K562 (cell line): ENCODE measurements around the gene CACYBP. TPM values are rescaled to one million over a fixed set of nuclear protein-coding genes. Genes with fewer than 3 reads are reported as not detected.

Source experiments
- ATAC-seq: fragments of 200-7000 bp; cut with Tn5 transposase; 3 replicates; pipeline ENCODE4 v1.9.1; 2020; ENCODE audit warnings: moderate library complexity
- BruUV-seq: library from RNA; stranded (reverse); fragments of 400-500 nt; replicated peaks from 2 replicates; lab custom pipeline; 2021; lab: Mats Ljungman, UMichigan
- CTCF ChIA-PET: fragments of 300-600 bp; formaldehyde crosslinking; extraction: SDS; loops from one replicate; lab custom pipeline; 2021; ENCODE audit warnings: low intra/inter-chr PET ratio; lab: Yijun Ruan, JAX
- POLR2A ChIA-PET: fragments of 300-600, 350-650 bp; sonication (Branson Sonifier 250); formaldehyde crosslinking; extraction: SDS; loops from one replicate; lab custom pipeline; 2021; ENCODE audit warnings: antibody characterized with exemption, inconsistent platforms; lab: Yijun Ruan, JAX
- DNase-seq, 4 experiments: peaks; one replicate each; pipeline versions ENCODE4 v3.0.0 to v3.0.0-alpha.2; 2011 to 2018; ENCODE audit warnings: low spot score in 3 of 4, mixed read lengths in 3 of 4; ENCODE audit errors: extremely low read depth in 1 of 4
- FAIRE-seq: peaks from 2 replicates; lab custom pipeline; 2011; peaks lifted over from hg19 to GRCh38; lab: Jason Lieb, UNC
- H2AFZ ChIP-seq: 2 replicates; pipeline ENCODE4 v1.6.0; 2011; ENCODE audit warnings: low read depth, low read length, control low read depth, inconsistent platforms
- H3K27ac ChIP-seq: fragments of 200-600 bp; 3 replicates; pipeline ENCODE4 v1.8.0; 2011; ENCODE audit warnings: low read depth, mild to moderate bottlenecking, control low read depth, inconsistent platforms, low read length, moderate library complexity, mixed read lengths; ENCODE audit errors: extremely low read depth
- H3K27me3 ChIP-seq, 2 experiments: fragments of 300-600 bp in 1 of 2; 2 replicates in 1 of 2; 3 replicates in 1 of 2; pipeline versions ENCODE4 v1.6.0 to v1.8.0; 2011; ENCODE audit warnings: inconsistent platforms in 2 of 2, low read length in 2 of 2, mild to moderate bottlenecking in 1 of 2, mixed read lengths in 1 of 2, moderate library complexity in 1 of 2; ENCODE audit not compliant: control insufficient read depth in 2 of 2, insufficient read depth in 2 of 2
- H3K36me3 ChIP-seq: fragments of 300-600 bp; 3 replicates; pipeline ENCODE4 v1.8.0; 2011; ENCODE audit warnings: mild to moderate bottlenecking, low read length, inconsistent platforms; ENCODE audit not compliant: control insufficient read depth, insufficient read depth
- H3K4me1 ChIP-seq, 2 experiments: fragments of 200-600 bp in 1 of 2; replicated peaks in 1 of 2; 2 replicates in 1 of 2; 3 replicates in 1 of 2; pipeline versions ENCODE4 v1.5.1 to v1.8.0; 2011; ENCODE audit warnings: inconsistent platforms in 2 of 2, low read length in 2 of 2, mild to moderate bottlenecking in 1 of 2, mixed read lengths in 1 of 2, moderate library complexity in 1 of 2; ENCODE audit not compliant: control insufficient read depth in 2 of 2, insufficient read depth in 2 of 2
- H3K4me2 ChIP-seq: 2 replicates; pipeline ENCODE4 v1.6.1; 2011; ENCODE audit warnings: low read length, control low read depth, inconsistent platforms, mixed read lengths; ENCODE audit not compliant: insufficient read depth
- H3K4me3 ChIP-seq: fragments of 200-600 bp; sonication (generic), shearing (Covaris generic); 2 replicates; pipeline ENCODE4 v1.5.1; 2016; ENCODE audit warnings: control low read depth, inconsistent platforms
- H3K79me2 ChIP-seq: fragments of 200-600 bp; 3 replicates; pipeline ENCODE4 v1.8.0; 2011; ENCODE audit warnings: low read length, inconsistent platforms; ENCODE audit not compliant: control insufficient read depth, insufficient read depth
- H3K9ac ChIP-seq, 2 experiments: 2 replicates each; pipeline versions ENCODE4 v1.6.0 to v1.6.1; 2011; ENCODE audit warnings: low read depth in 2 of 2, low read length in 2 of 2, control low read depth in 1 of 2, inconsistent platforms in 1 of 2, mild to moderate bottlenecking in 1 of 2, mixed read lengths in 1 of 2; ENCODE audit not compliant: insufficient read depth in 1 of 2
- H3K9me1 ChIP-seq: one replicate; pipeline ENCODE4 v1.6.0; 2011; ENCODE audit warnings: inconsistent platforms, mild to moderate bottlenecking, low read length, moderate library complexity; ENCODE audit not compliant: control insufficient read depth, insufficient read depth
- H3K9me3 ChIP-seq: replicated peaks from 2 replicates; pipeline ENCODE4 v1.5.1; 2011; ENCODE audit warnings: low read depth, low read length, inconsistent platforms; ENCODE audit not compliant: control insufficient read depth, insufficient read depth
- H4K20me1 ChIP-seq: replicated peaks from 2 replicates; pipeline ENCODE4 v1.6.1; 2011; ENCODE audit warnings: low read length, inconsistent platforms, mixed read lengths; ENCODE audit not compliant: control insufficient read depth, insufficient read depth
- ARNT ChIP-seq, 2 experiments: fragments of 450-650 bp; IDR thresholded peaks; 2 replicates each; pipeline ENCODE4 v1.6.1; 2016; ENCODE audit warnings: mild to moderate bottlenecking in 1 of 2
- ESRRB ChIP-seq: fragments of 250-450 bp; sonication (Bioruptor Pico); IDR thresholded peaks from 2 replicates; pipeline ENCODE4 v1.5.0; 2020; ENCODE audit warnings: mild to moderate bottlenecking, moderate library complexity, borderline replicate concordance
- KDM2B ChIP-seq: fragments of 250-450 bp; sonication (Bioruptor Pico); IDR thresholded peaks from 2 replicates; pipeline ENCODE4 v1.8.0; 2021; ENCODE audit warnings: mild to moderate bottlenecking, moderate library complexity
- TAF1 ChIP-seq: IDR thresholded peaks from 2 replicates; pipeline ENCODE4 v1.6.1; 2011; ENCODE audit warnings: mild to moderate bottlenecking, low read length, moderate library complexity; ENCODE audit not compliant: insufficient read depth, control insufficient read depth, severe bottlenecking; ENCODE audit errors: extremely low read depth
- TAF7 ChIP-seq: fragments of 450-650 bp; IDR thresholded peaks from 2 replicates; pipeline ENCODE4 v1.6.1; 2016; ENCODE audit warnings: missing genetic modification characterization, missing compliant biosample characterization
- TAL1 ChIP-seq: fragments of 450-650 bp; IDR thresholded peaks from 2 replicates; pipeline ENCODE4 v1.6.1; 2016; ENCODE audit warnings: mild to moderate bottlenecking
- TGIF2 ChIP-seq: sonication (generic); formaldehyde crosslinking; IDR thresholded peaks from 2 replicates; pipeline ENCODE4 v1.8.1; 2022; ENCODE audit warnings: mild to moderate bottlenecking, missing genetic modification reagents, moderate library complexity
- ZBTB34 ChIP-seq: fragments of 250-450 bp; sonication (Bioruptor Pico); IDR thresholded peaks from 2 replicates; pipeline ENCODE4 v1.8.0; 2021; ENCODE audit warnings: mild to moderate bottlenecking, moderate library complexity
- ZNF134 ChIP-seq: fragments of 250-450 bp; sonication (Bioruptor Pico); conservative IDR thresholded peaks from 2 replicates; pipeline ENCODE4 v1.4.0; 2020
- ZNF785 ChIP-seq: fragments of 250-450 bp; sonication (Bioruptor Pico); IDR thresholded peaks from 2 replicates; pipeline ENCODE4 v1.4.0; 2020; ENCODE audit warnings: mild to moderate bottlenecking
- WGBS: fragments of 100-300 bp; shearing (Covaris generic); methylation state at CpG from one replicate; pipeline ENCODE4 v1.1.6; 2016; ENCODE audit warnings: low coverage, mixed read lengths; ENCODE audit not compliant: insufficient coverage; ENCODE audit errors: missing lambda C conversion rate; 5-methylcytosine and 5-hydroxymethylcytosine counted together
- in situ Hi-C: fragments of 300-500 bp; cut with MboI; formaldehyde crosslinking; loops from 4 replicates; pipeline ENCODE4 v1.15.0; 2018; ENCODE audit warnings: inconsistent platforms, mixed read lengths
- intact Hi-C: fragments of 100-400 bp; cut with micrococcal nuclease; formaldehyde crosslinking; loops from 2 replicates; pipeline ENCODE4 v1.14.2; 2022
- polyA plus RNA-seq, 8 experiments: library from polyadenylated mRNA; depleted of rRNA in 4 of 8; stranded (reverse) in 5 of 8; unstranded in 3 of 8; fragments of >200 nt; fragmentation: Nextera tagmentation in 2 of 8; fragmentation: Illumina TruSeq in 1 of 8; extraction: Ambion mirVana in 2 of 8; extraction: Trizol in 1 of 8; gene quantifications; 2 replicates each; pipeline versions ENCODE4 v1.2.1 to v1.2.3, GENCODE V29; 2011 to 2014; ENCODE audit warnings: inconsistent platforms in 1 of 8, missing spikeins in 1 of 8
- total RNA-seq, 7 experiments: library from RNA; depleted of rRNA in 6 of 7; stranded (reverse); fragments of >200 nt in 6 of 7; fragmentation: Illumina TruSeq in 2 of 7; extraction: Trizol in 2 of 7; gene quantifications; 2 replicates each; pipeline versions ENCODE4 v1.2.1 to v1.2.3, GENCODE V29; 2011 to 2021; ENCODE audit warnings: low replicate concordance in 1 of 7

Gene CACYBP
- total and polyA plus RNA-seq, 9 of the 15 experiments (the other 6 are each of a cell fraction or from before 2014, with no cell fraction given) = 147 to 1,576 (median 488) TPM

DNA sequence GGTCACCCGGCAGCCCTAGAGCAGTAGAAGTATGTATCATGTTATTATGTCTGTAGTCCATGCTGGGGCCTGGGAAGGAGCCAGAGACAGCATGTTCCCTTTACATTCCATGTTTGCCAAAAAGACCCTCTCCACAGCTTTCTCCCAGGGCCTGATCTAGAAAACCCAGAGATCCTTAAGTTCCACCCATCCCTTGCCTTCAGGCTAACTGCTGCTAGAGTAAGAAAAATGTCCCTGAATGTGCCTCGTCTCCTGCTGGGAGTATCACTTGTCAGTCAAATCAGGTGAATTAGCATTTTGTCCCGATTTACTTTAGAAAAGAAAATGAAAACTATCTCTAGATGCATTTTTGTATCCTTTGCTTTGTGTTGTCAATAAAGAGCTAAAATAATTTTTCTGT lies 36.7 kb downstream of the CACYBP start:
- no peak for FAIRE-seq
- DNase-seq = no peak
- Histone ChIP-seq H3K4me2 (no peak overlapping the region), H3K36me3 (no peaks in the 10 kb centered on the region), H3K27ac (no peak overlapping the region), H4K20me1 (no peaks in the 10 kb centered on the region; the same call in 1 of the 2 replicates), H3K27me3 (peaks cover 47 to 55% of the 10 kb centered on the region in 2 experiments), H3K9ac (no peak overlapping the region), H3K9me1 (no peaks in the 10 kb centered on the region), H2AFZ (no peak overlapping the region), H3K9me3 (no peaks in the 10 kb centered on the region), H3K4me3 (no peak overlapping the region), H3K4me1 (no peaks in the 10 kb centered on the region), H3K79me2 (no peaks in the 10 kb centered on the region)
- no peak for TF ChIP-seq KDM2B (CRISPR knock-in tag)
- TF ChIP-seq TAL1 = no peak
- BruUV-seq = no TSS peak
- intact Hi-C loops (no loop called here), in situ Hi-C loops (no loop called here)
- WGBS = 0% methylated on average over 3 of the region's 3 CpGs
- no peak for ATAC-seq
- ChIA-PET POLR2A (interaction anchor here (1.0 kb wide), 2 partner anchors 13 to 23 kb away, joined by 3 read pairs; partner anchors contain the start of gene MRPS14), CTCF (no interaction called here)

- no peaks in the 10 kb centered on the region for H3K4me1 ChIP-seq
- H3K79me2 ChIP-seq = no peaks in the 10 kb centered on the region
- ChIA-PET CTCF (no interaction called here), POLR2A (no interaction called here)
- H3K9ac ChIP-seq = no peak overlapping the region
- H3K36me3 ChIP-seq = no peaks in the 10 kb centered on the region
- TF ChIP-seq ESRRB (CRISPR knock-in tag) (no peak), ZNF785 (CRISPR knock-in tag) (no peak), ARNT (IDR thresholded peaks at IDR 0.05) (no peak), TAF1 (no peak), ZNF134 (CRISPR knock-in tag) (no peak), TGIF2 (CRISPR knock-in tag) (no peak), ZBTB34 (CRISPR knock-in tag) (no peak), TAF7 (tag) (no peak)
- no peak overlapping the region for H3K27ac ChIP-seq
- FAIRE-seq = no peak
- peaks cover 47 to 58% of the 10 kb centered on the region in 2 experiments for H3K27me3 ChIP-seq
- DNase-seq = no peak
- H3K4me2 ChIP-seq = no peak overlapping the region
- intact Hi-C loops = no loop called here
- no peak for ATAC-seq
- WGBS = under 1% methylated on average over 7 of the region's 7 CpGs
- in situ Hi-C loops = no loop called here
- no TSS peak for BruUV-seq
- no peaks in the 10 kb centered on the region for H3K9me1 ChIP-seq
- H3K9me3 ChIP-seq = no peaks in the 10 kb centered on the region
- no peaks in the 10 kb centered on the region; the same call in 1 of the 2 replicates for H4K20me1 ChIP-seq
- no peak overlapping the region for H3K4me3 ChIP-seq
- H2AFZ ChIP-seq = no peak overlapping the region
These were observed 37.7 kb downstream of the CACYBP start for GRCh38 chr1:175037416-175037815.
